AG10803 (cell line): Measurements from ENCODE around the gene DNAJC13.
A peak's percentile ranks its signal among the peaks of the same experiment; 100 is the strongest.

ENCODE experiments used
- DNase-seq: peaks from one replicate; pipeline ENCODE4 v3.0.0; 2010; ENCODE audit warnings: low read depth
- H3K4me3 ChIP-seq: 2 replicates; pipeline ENCODE4 v1.5.1; 2011; ENCODE audit warnings: mild to moderate bottlenecking, low read length, control low read depth
- TF ChIP-seq, protein P1 (sequence below): conservative IDR thresholded peaks from 2 replicates; pipeline ENCODE4 v1.5.1; 2011; ENCODE audit warnings: mild to moderate bottlenecking, low read length, control low read depth, inconsistent platforms

DNAJC13 gene

DNA sequence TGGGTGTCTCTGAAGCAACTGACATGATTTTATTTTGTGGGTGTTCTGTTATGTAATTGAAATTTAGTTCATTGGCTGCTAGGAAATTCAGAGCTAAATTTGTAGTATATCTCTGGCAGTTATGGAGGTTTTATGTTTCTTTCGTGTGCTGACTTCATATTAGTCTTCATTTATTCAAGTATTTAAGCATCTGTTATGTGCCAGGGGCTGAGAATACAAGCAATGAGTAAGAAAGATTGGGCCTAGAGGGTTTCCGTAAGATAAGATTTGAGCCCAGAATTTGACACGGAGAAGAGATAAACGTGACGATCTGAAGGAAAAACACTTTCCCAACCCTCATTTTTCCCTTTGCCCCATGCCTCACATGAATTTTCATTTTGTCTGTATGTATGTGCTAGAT is 104.6 kb downstream of the DNAJC13 start:
- no peak overlapping the region for H3K4me3 ChIP-seq
- TF ChIP-seq, protein P1, sequence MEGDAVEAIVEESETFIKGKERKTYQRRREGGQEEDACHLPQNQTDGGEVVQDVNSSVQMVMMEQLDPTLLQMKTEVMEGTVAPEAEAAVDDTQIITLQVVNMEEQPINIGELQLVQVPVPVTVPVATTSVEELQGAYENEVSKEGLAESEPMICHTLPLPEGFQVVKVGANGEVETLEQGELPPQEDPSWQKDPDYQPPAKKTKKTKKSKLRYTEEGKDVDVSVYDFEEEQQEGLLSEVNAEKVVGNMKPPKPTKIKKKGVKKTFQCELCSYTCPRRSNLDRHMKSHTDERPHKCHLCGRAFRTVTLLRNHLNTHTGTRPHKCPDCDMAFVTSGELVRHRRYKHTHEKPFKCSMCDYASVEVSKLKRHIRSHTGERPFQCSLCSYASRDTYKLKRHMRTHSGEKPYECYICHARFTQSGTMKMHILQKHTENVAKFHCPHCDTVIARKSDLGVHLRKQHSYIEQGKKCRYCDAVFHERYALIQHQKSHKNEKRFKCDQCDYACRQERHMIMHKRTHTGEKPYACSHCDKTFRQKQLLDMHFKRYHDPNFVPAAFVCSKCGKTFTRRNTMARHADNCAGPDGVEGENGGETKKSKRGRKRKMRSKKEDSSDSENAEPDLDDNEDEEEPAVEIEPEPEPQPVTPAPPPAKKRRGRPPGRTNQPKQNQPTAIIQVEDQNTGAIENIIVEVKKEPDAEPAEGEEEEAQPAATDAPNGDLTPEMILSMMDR, result no peak
- no peak for DNase-seq

DNA sequence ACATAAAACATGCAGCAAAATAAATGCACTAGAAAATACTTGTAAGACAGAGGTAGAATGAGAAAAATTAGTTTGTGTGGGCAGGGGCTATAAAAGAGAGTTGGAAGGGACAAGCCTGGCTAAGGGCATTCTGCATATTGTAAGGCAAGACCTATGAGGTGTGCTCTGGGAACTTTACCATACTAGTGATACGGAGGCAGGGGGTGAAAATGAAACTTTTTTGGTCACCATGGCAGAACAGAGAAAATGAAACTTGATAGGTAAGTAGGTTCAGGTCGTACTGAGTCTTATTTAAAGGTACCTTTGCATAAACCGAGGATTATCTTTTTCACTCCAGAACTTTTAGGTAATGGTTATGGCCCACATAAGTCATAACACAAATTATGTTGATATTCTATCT is 105.1 kb downstream of the DNAJC13 start:
- H3K4me3 ChIP-seq, result no peak overlapping the region
- DNase-seq, result no peak
- TF ChIP-seq, protein P1, result no peak

DNA sequence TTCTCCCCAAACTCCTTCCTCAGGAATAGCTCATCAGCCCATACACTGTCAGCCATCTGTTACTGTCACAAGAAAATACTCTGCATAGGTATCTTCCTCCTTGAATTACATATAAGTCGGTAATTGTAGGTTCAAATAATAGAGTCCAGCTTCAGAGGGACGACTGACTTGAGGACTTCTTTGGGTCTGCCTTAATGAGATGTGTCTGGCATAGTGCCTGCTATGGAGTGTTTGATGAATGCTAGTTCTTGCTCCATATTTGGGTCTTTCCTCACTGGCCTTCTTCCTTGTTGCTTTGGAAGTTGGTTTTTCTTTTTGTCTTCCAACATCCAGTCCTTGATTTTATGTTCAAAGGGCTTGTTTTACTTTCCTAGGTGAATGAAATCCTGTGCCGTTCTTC is 113.3 kb downstream of the DNAJC13 start:
- TF ChIP-seq, protein P1, result no peak
- DNase-seq, result no peak
- H3K4me3 ChIP-seq, result no peak overlapping the region

DNA sequence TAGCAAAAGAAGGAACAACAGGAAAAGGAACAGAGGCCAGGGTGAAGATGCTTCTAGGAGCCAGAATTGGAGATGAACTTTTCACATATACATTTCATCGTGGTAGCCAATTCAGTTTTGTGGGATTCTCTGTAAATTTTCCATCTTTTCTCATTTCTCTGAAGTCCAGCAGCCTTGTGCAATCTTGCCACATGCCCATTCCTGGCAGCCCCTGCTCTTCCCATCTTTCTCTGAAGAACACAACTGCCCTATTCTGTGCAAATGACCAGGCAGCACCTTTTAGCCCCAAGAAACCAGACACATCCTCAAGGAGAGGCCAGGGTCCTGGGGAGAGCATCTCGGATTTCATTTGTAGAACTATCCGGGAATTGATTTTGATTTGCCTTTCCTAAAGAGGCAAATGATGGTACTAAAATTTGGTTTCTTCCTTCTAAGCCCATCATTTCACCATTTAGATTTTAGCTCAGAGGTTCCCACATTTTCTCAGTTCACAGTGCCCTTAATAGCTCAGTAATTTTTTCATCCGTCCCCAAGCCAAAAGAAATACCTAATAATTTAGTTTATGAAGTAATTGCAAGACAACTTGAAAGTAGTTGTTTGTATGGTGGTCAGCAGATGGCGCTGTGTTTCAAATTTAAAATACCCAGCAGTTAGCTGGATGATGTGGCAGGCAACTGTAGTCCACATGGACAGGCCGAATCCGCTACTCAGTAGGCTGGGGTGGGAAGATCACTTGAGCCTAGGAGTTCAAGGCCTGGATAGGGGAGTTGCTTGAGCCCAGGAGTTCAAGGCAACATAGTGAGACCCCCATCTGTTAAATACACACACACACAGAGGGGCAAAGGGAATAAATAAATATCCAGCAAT is 118.5 kb downstream of the DNAJC13 start:
- no peak overlapping the region for H3K4me3 ChIP-seq
- DNase-seq, result peak; percentile 90

DNA sequence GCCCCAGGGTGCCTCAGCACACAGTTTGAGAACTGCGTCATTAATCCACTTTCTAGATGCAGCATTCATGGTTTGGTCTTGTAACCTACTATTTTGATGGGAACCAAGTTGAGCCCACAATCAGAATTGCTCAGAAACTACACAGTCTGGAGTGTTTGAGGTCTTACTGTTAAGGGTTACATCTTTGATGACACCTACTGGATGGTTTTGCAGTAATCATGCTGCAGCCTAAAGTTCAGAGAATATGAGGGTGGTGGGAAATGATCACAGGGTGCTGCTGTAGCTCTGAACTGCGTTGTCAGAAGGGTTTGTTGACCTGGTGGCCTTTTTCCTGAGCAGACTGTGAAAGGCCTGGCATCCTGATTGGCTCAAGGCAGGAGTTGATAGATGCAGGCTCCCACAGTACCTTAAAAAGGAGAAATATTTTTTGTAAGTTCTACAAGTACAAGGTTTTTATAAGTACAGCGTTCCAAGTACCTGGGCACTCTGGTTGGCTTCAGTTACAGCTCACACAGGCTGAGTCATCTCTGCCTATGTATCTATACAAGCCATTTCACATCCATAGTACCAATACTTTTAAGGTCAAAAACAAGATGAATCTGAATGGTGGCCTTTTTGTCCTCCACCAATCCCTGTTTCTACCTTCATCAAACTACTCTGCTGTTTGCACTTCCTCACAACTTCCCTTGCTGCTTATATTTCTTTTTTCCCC is 119.3 kb downstream of the DNAJC13 start:
- no peak overlapping the region for H3K4me3 ChIP-seq
- TF ChIP-seq, protein P1, result peak; percentile 29; the same call in 1 of the 2 replicates
- DNase-seq, result no peak

More for the DNA sequence above, 118.5 kb downstream of the DNAJC13 start:
- TF ChIP-seq, protein P1, result peak; percentile 69

DNA sequence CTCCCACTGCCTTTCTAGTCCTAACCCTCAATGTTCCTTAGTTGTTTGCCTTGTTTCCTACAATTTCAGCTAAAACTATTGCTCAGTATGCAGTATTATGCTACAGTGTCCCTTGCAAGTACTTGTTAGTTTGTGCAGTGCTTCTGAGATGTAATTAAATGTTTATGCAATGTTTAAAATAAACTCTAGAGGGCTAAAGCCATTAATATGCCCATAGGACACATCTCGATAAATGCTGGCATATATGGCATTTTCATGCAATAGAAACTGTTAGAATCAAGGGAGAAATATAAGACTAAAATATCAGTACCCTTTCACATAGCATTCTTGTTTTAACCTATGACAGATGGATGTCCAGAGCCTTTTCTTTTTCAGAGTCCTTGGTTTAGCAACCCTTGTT is 120.0 kb downstream of the DNAJC13 start:
- H3K4me3 ChIP-seq, result no peak overlapping the region
- TF ChIP-seq, protein P1, result peak; percentile 21
- no peak for DNase-seq
